Germinal center (tissue), 1 donor: Measurements from ENCODE around the gene ESPL1.

Experiments used
- DNase-seq: peaks from one replicate; pipeline ENCODE4 v3.0.0; 2012; ENCODE audit warnings: mixed read lengths, low spot score

Gene ESPL1

GRCh38 chr12:53338017-53338416, 69.9 kb downstream of the ESPL1 start:
- no peak for DNase-seq

- DNase-seq, result no peak
Observed at GRCh38 chr12:53338916-53339315, 70.8 kb downstream of the ESPL1 start.

- no peak for DNase-seq
Observed at GRCh38 chr12:53340398-53340797, 72.3 kb downstream of the ESPL1 start.
